Endothelial cell of umbilical vein (primary cell): ENCODE results near the gene NGEF. TPM values are rescaled to one million over a fixed set of nuclear protein-coding genes. Genes with fewer than 3 reads are reported as not detected.
A peak's percentile ranks its signal among the peaks of the same experiment; 100 is the strongest.
"Not testable (repeated sequence)": the region's sequence is repeated elsewhere in the genome, so short reads cannot be mapped to it uniquely, and the experiment has no call there.

ENCODE experiments used
- BruUV-seq: library from RNA; stranded (reverse); fragments of 400-500 nt; replicated peaks from 2 replicates; lab custom pipeline; 2021; lab: Mats Ljungman, UMichigan
- CTCF ChIA-PET: fragments of 300-600, 350-600 bp; sonication (Branson Sonifier 250); formaldehyde crosslinking; loops from one replicate; lab custom pipeline; 2021; ENCODE audit warnings: antibody characterized with exemption, inconsistent platforms; lab: Charles Lee
- POLR2A ChIA-PET: fragments of 300-600, 350-600 bp; sonication (Branson Sonifier 250); formaldehyde crosslinking; loops from one replicate; lab custom pipeline; 2021; ENCODE audit warnings: antibody characterized with exemption, inconsistent platforms; lab: Charles Lee
- DNase-seq: peaks from one replicate; pipeline ENCODE4 v3.0.0-alpha.2; 2011; ENCODE audit warnings: low read depth, low spot score
- FAIRE-seq: peaks from 2 replicates; lab custom pipeline; 2011; peaks lifted over from hg19 to GRCh38; lab: Jason Lieb, UNC
- H2AFZ ChIP-seq: 2 replicates; pipeline ENCODE4 v1.6.0; 2012; ENCODE audit warnings: low read depth, low read length, control low read depth, inconsistent platforms
- H3K27ac ChIP-seq: 2 replicates; pipeline ENCODE4 v1.5.1; 2011; ENCODE audit warnings: low read depth, mild to moderate bottlenecking, control low read depth, low read length, moderate library complexity; ENCODE audit not compliant: insufficient read depth
- H3K27me3 ChIP-seq, 2 experiments: 2 replicates each; pipeline versions ENCODE4 v1.6.0 to v1.6.1; 2011; ENCODE audit warnings: low read length in 2 of 2, mixed read lengths in 1 of 2; ENCODE audit not compliant: control insufficient read depth in 2 of 2, insufficient read depth in 2 of 2
- H3K36me3 ChIP-seq, 2 experiments: 2 replicates in 1 of 2; 3 replicates in 1 of 2; pipeline ENCODE4 v1.5.1; 2011; ENCODE audit warnings: low read length in 2 of 2, mild to moderate bottlenecking in 1 of 2, moderate library complexity in 1 of 2; ENCODE audit not compliant: control insufficient read depth in 2 of 2, insufficient read depth in 2 of 2; ENCODE audit errors: extremely low read depth in 1 of 2
- H3K4me1 ChIP-seq: 3 replicates; pipeline ENCODE4 v1.5.1; 2011; ENCODE audit warnings: mild to moderate bottlenecking, low read length; ENCODE audit not compliant: control insufficient read depth, insufficient read depth; ENCODE audit errors: extremely low read depth
- H3K4me2 ChIP-seq: 2 replicates; pipeline ENCODE4 v1.6.1; 2011; ENCODE audit warnings: low read length, control low read depth, mixed read lengths; ENCODE audit not compliant: insufficient read depth
- H3K4me3 ChIP-seq, 3 experiments: fragments of 200-600 bp in 1 of 3; sonication (generic), shearing (Covaris generic) in 1 of 3; replicated peaks in 1 of 3; 2 replicates each; pipeline ENCODE4 v1.5.1; 2011 to 2016; ENCODE audit warnings: control low read depth in 3 of 3, low read length in 3 of 3, mild to moderate bottlenecking in 2 of 3, inconsistent platforms in 1 of 3, low read depth in 1 of 3, moderate library complexity in 1 of 3; ENCODE audit not compliant: insufficient read depth in 1 of 3
- H3K79me2 ChIP-seq: 2 replicates; pipeline ENCODE4 v1.6.0; 2012; ENCODE audit warnings: low read length, inconsistent platforms; ENCODE audit not compliant: control insufficient read depth, insufficient read depth
- H3K9ac ChIP-seq: replicated peaks from 2 replicates; pipeline ENCODE3; 2011; ENCODE audit warnings: low read length, control low read depth; ENCODE audit not compliant: insufficient read depth; ENCODE audit errors: extremely low read depth
- H3K9me1 ChIP-seq: replicated peaks from 3 replicates; pipeline ENCODE4 v1.6.0; 2011; ENCODE audit warnings: mild to moderate bottlenecking, low read length; ENCODE audit not compliant: control insufficient read depth, insufficient read depth; ENCODE audit errors: extremely low read depth
- H3K9me3 ChIP-seq: replicated peaks from 2 replicates; pipeline ENCODE4 v1.5.1; 2012; ENCODE audit warnings: low read length, inconsistent platforms; ENCODE audit not compliant: control insufficient read depth, insufficient read depth
- H4K20me1 ChIP-seq: replicated peaks from 2 replicates; pipeline ENCODE3; 2011; ENCODE audit warnings: mild to moderate bottlenecking, low read length; ENCODE audit not compliant: control insufficient read depth, insufficient read depth; ENCODE audit errors: extremely low read depth
- POLR2A ChIP-seq: IDR thresholded peaks from 2 replicates; pipeline ENCODE4 v1.6.1; 2012; ENCODE audit warnings: low read depth, mild to moderate bottlenecking, control low read depth, low read length
- dilution Hi-C: fragments of 300-500 bp; cut with MboI; formaldehyde crosslinking; loops from one replicate; pipeline ENCODE4 v1.15.0; 2019; ENCODE audit warnings: low sequenced_read_pairs; ENCODE audit not compliant: extremely low pct_ligation_motif_present
- intact Hi-C: fragments of 100-400 bp; cut with micrococcal nuclease; formaldehyde crosslinking; loops from one replicate; pipeline ENCODE4 v1.10.0; 2022
- polyA plus RNA-seq, 4 experiments: library from polyadenylated mRNA; depleted of rRNA in 3 of 4; stranded (reverse) in 3 of 4; unstranded in 1 of 4; fragments of >200 nt; gene quantifications; 2 replicates each; pipeline versions ENCODE4 v1.2.1 to v1.2.3, GENCODE V29; 2011 to 2012; ENCODE audit warnings: missing spikeins in 1 of 4
- total RNA-seq: library from RNA; stranded (reverse); gene quantifications from 2 replicates; pipeline ENCODE4 v1.2.3, GENCODE V29; 2021
- TF ChIP-seq, protein P1 (sequence below), 2 donors: IDR thresholded peaks; 1 replicate in 1 of 2; 2 replicates in 1 of 2; pipeline ENCODE4 v1.5.1; 2011; ENCODE audit warnings: low read length in 2 of 2, mild to moderate bottlenecking in 2 of 2, moderate library complexity in 2 of 2, control low read depth in 1 of 2, inconsistent platforms in 1 of 2, low read depth in 1 of 2; ENCODE audit not compliant: insufficient read depth in 1 of 2; ENCODE audit errors: extremely low read depth in 1 of 2

The NGEF gene
- total and polyA plus RNA-seq, 2 donors (not counting 3 experiments of a cell fraction or from before 2014, with no cell fraction given), result 0.22 to 0.41 TPM

DNA sequence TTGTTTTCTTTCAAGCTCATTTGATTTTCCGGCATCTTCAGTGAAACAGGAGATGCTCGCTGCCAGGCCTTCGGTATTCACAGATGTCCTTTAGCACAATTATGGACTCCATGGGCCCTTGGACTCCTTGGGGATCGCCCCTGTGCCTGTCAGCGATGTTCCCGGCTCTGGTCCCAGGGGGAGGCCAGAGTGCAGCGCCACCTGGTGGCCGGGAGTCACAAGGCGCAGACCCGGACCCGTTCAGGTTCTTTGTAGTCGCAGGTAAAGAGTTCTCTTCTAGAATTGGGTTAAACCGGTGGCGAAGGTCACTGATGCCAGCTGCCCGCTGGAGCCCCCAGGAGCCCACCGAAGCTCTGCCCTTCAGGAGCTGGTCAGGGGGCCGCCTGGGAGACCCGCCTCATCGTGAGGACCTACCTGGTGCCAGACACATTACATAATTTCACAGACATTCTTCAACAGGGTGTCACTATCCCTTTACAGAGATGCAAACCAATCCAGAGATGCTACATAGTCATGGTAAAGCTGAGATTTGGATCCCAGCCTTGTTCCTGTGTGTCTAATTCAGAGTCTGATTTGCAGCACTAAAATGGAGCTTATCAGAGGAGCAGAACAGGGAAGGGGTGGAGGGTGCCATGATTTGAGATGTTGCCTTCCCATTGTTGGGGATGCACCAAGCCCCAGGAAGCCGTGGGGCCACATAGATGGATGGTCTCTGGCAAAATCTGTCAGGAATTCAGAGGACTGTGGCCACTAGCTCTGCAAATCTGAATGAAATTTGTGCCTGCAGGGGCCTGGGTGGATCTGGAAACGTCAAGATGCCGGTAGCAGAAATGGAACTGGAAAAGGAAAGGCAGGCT is 41.1 kb upstream of the NGEF start:
- no peaks in the 10 kb centered on the region for H3K79me2 ChIP-seq
- dilution Hi-C loops (no loop called here), intact Hi-C loops (loop anchor here (1.0 to 10.0 kb wide), 4 partner anchors 169 to 449 kb away; partner anchors contain the start of gene ATG16L1)
- POLR2A ChIA-PET, result no interaction called here
- no peaks in the 10 kb centered on the region for H4K20me1 ChIP-seq
- peaks cover 4% of the 10 kb centered on the region for H3K4me1 ChIP-seq
- H3K4me2 ChIP-seq, result no peak overlapping the region
- no peaks in the 10 kb centered on the region for H3K9me1 ChIP-seq
- no peak overlapping the region for H2AFZ ChIP-seq
- no peaks in the 10 kb centered on the region for H3K9me3 ChIP-seq
- TF ChIP-seq, protein P1, sequence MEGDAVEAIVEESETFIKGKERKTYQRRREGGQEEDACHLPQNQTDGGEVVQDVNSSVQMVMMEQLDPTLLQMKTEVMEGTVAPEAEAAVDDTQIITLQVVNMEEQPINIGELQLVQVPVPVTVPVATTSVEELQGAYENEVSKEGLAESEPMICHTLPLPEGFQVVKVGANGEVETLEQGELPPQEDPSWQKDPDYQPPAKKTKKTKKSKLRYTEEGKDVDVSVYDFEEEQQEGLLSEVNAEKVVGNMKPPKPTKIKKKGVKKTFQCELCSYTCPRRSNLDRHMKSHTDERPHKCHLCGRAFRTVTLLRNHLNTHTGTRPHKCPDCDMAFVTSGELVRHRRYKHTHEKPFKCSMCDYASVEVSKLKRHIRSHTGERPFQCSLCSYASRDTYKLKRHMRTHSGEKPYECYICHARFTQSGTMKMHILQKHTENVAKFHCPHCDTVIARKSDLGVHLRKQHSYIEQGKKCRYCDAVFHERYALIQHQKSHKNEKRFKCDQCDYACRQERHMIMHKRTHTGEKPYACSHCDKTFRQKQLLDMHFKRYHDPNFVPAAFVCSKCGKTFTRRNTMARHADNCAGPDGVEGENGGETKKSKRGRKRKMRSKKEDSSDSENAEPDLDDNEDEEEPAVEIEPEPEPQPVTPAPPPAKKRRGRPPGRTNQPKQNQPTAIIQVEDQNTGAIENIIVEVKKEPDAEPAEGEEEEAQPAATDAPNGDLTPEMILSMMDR (IDR thresholded peaks at IDR 0.05; ENCODE audit: extremely low read depth in 1 of 2, insufficient read depth in 1 of 2, low read depth in 1 of 2, low read length in 2 of 2), result peak; percentile 95 to 98
- no peak for TF ChIP-seq POLR2A
- H3K4me3 ChIP-seq, result no peak overlapping the region
- H3K36me3 ChIP-seq, result no peaks in the 10 kb centered on the region
- no peaks in the 10 kb centered on the region for H3K27me3 ChIP-seq
- peak; percentile 34 for DNase-seq
- H3K27ac ChIP-seq, result no peak overlapping the region
- FAIRE-seq, result peak; percentile 85
- CTCF ChIA-PET, result interaction anchor here (0.6 to 2.5 kb wide), 46 partner anchors 10 to 295 kb away, joined by 3 to 18 read pairs (median 4); partner anchors contain the start of gene ATG16L1
- no peak overlapping the region for H3K9ac ChIP-seq
- BruUV-seq, result no TSS peak

DNA sequence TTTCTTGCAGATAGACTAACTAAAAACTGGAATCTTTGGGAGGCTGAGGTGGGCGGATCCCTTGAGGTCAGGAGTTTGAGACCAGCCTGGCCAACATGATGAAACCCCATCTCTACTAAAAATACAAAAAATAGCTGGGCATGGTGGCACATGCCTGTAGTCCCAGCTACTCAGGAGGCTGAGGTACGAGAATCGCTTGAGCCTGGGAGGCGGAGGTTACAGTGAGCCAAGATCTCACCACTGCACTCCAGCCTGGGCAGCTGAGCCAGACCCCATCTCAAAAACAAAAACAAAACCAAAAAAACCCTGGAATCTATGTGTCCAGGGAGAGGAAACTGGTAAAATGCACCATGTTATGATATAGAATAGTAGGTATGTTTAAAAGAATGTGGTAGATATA is 39.5 kb upstream of the NGEF start:
- BruUV-seq, H3K9me1 ChIP-seq, H3K4me3 ChIP-seq, FAIRE-seq, DNase-seq, H3K27me3 ChIP-seq, H4K20me1 ChIP-seq, H3K9ac ChIP-seq, dilution Hi-C loops, H3K36me3 ChIP-seq, H3K27ac ChIP-seq, H2AFZ ChIP-seq, H3K79me2 ChIP-seq, H3K4me1 ChIP-seq, H3K4me2 ChIP-seq, H3K9me3 ChIP-seq: not testable (repeated sequence)
- CTCF ChIA-PET, result interaction anchor here (0.6 to 2.5 kb wide), 11 partner anchors 8 to 200 kb away, joined by 3 to 17 read pairs (median 5); partner anchors contain the start of gene INPP5D
- intact Hi-C loops, result loop anchor here (2.0 to 10.0 kb wide), 3 partner anchors 168 to 448 kb away; partner anchors contain the start of gene ATG16L1
- POLR2A ChIA-PET, result interaction anchor here (1.8 kb wide), 1 partner anchor 8 kb away, joined by 7 read pairs; the partner anchor contains the start of gene INPP5D
